GM18873 (cell line): ENCODE data around the gene CACNA1A.

Source experiments
- ATAC-seq: cut with Tn5 transposase; IDR thresholded peaks from one replicate; pipeline ENCODE4 v1.9.1; 2021; ENCODE audit warnings: mild to moderate bottlenecking, moderate library complexity, moderate number of reproducible peaks; ENCODE audit not compliant: unreplicated experiment, low FRiP score

CACNA1A gene

GRCh38 chr19:13244920-13245319, 261.4 kb downstream of the CACNA1A start:
- ATAC-seq = no peak

DNA sequence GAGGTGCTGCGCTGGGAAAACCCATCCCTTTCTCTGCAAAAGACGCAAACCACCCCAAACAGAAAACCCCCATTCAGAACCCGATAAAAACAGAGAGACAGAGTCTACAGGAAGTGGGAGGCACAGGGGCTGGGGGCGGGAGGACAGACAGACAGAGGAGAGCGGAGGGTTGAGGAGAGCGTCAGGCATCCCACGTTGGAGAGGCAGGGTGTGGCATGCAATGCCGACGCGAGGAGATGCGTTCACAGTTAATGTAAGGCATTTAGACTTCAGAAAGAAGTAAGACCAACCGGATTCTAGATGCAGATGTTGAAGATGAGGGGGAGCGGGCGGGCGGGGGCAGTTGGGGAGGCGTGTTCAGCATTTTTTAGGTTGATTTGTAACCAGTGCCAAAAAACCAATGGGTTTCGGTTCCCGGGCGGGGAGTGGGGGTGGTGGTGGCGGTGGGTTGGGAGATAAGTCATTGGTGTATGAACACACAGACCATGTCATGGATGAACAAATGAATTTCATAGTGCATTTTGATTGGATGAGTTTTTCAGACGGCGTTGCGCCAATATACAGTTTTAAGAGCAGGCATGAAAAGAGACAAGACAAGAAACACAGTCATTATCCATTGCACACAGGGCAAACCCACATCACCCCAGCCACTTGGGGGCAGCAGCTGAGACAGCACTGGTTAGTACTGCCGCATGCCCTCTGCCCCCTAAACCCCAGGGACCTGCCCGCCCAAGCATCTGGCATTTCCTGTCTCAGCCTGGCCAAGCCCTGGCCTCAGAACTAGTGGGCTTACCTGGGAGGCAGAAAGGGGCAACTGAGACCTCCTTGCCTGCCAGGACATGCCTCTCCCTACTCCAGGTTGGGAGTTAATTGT, 264.8 kb downstream of the CACNA1A start:
- ATAC-seq = no peak

GRCh38 chr19:13240312-13241022, 265.8 kb downstream of the CACNA1A start:
- ATAC-seq = no peak

- ATAC-seq = no peak
Observed at GRCh38 chr19:13238891-13239534, 267.3 kb downstream of the CACNA1A start.

DNA sequence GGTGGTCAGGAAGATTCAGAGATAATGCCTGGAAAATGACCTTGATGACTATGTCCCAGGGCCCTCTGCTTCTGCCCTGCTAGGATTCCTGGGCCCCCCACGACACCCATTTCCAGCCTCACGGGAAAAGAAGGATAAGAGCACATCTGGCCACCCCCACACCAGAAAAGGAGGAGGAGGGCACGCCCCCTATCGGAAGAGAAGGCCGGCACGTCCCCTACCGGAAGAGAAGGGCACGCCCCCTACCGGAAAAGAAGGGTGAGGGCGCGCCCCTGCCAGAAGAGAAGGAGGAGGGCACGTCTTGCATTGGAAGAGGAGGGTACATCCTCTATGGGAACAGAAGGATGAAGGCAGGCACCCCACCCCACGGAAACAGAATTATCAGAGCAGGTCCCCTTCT, 271.8 kb downstream of the CACNA1A start:
- no peak for ATAC-seq

- ATAC-seq = no peak
Observed at GRCh38 chr19:13231663-13232062, 274.6 kb downstream of the CACNA1A start.

DNA sequence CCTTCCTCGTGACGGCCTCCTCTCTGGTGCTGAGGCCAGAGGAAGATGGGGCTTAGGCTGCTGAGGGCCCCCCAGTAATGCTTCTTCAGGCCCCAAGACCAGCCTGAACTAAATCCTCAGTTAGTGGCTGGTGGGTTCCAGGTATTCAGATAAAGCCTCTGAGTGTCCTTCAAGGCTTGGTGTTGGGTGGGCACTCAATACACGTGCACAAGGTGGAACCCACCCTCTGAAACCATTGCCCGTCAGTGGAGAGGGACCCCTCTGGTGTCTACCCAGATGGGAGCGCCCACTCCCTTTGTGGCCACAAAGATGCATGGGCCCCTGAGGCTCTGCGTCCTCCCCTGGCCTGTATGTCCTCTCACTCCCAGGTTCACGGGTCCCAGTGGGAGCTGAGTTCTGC, 277.0 kb downstream of the CACNA1A start:
- no peak for ATAC-seq

DNA sequence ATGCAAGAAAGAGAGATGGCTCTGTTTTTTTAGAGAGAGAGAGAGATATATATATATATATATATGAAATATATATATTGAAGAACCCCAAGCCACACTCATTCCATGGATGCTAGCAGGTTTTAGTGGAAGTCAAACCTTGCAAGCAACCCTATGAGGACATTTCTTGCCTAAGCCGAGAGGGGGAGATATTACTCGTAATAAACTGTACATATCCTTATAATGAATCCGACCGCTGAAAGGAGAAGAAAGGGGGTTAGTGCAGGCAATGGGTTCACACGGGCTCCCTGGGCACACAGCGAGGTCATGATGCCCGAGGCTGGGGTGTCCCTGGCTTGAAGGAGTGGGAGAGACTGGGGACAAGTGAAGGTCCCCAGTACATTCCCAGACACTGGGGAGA, 277.7 kb downstream of the CACNA1A start:
- no peak for ATAC-seq

DNA sequence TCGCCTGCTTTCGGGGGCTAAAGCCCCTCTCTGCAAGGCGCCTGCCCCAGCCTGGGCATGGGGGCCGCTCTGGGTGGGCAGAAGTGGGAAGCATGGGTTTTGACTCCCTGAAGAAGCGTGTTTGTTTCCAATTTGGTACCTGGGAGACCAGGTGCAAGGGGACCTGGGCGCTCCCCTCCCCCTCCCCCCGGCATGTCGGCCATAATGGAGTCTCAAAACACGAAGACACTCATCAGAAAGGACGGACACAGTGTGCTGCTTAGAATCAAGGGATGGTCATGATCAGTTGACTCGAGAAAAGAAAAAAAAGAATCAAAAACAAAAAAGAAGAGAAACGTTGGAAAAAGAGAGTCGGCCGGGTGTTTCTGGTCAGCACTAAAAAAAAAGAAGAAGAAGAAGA, 279.3 kb downstream of the CACNA1A start:
- no peak for ATAC-seq

DNA sequence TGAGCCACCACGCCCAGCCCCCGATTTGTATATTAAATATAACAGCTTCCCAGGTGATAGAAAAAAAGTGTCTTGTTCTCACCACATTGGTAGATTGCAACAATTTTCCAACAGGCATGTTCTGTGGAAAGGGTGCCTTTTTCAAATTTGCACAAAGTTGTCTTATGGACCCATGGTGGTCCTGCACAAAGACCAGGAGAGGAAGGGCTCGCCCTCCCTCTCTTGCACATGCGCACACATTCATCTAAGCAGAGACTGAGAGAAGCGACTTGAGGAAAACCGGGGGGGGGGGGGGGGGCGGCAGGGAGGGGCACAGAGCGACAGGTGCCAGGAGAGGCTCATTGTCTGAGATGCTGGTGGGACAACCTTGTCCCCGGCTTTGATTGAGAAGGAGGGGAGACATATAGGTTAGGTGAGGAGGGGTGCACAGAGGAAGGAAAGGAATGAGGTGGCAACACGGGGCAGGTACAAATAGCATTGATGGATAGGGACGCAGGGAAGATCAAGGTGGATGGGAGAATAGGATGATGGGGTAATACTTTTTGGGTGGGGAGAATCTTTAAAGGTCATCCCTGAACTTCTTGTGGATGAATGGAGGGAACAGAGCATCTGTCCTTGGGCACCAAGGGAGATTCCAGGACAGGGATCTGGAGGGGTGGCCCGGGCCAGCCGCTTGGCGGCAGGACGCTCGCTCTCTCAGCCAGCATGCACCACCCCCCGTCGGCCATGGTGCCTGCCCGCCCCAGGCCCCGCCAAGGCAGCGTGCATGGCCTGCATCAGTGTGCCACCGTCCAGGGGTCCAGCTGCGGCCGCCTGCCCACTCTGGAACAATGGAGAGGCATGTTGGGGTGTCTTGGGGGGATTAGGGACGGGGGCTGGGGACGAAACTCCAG, 280.1 kb downstream of the CACNA1A start:
- no peak for ATAC-seq

DNA sequence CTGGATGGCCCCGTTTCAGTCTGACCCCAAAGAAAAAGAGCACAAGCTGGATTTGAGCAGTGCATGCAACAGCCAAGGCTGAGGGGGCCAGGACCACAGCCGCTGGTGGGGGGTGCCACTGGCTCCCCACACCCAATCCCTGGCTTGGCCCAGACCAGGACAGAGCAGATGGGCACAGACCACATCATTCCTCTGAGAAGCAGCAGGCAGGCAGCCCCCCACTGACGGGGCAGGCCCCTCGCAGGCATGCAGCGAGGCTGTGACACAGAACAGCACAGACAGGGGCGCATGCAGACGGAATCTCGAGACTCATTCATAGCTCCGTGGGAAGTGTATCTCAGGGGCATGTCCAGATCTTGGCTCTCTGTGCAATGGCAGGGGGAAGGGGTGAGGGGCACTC, 281.2 kb downstream of the CACNA1A start:
- no peak for ATAC-seq

- no peak for ATAC-seq
Observed at GRCh38 chr19:13220847-13221246, 285.4 kb downstream of the CACNA1A start.

DNA sequence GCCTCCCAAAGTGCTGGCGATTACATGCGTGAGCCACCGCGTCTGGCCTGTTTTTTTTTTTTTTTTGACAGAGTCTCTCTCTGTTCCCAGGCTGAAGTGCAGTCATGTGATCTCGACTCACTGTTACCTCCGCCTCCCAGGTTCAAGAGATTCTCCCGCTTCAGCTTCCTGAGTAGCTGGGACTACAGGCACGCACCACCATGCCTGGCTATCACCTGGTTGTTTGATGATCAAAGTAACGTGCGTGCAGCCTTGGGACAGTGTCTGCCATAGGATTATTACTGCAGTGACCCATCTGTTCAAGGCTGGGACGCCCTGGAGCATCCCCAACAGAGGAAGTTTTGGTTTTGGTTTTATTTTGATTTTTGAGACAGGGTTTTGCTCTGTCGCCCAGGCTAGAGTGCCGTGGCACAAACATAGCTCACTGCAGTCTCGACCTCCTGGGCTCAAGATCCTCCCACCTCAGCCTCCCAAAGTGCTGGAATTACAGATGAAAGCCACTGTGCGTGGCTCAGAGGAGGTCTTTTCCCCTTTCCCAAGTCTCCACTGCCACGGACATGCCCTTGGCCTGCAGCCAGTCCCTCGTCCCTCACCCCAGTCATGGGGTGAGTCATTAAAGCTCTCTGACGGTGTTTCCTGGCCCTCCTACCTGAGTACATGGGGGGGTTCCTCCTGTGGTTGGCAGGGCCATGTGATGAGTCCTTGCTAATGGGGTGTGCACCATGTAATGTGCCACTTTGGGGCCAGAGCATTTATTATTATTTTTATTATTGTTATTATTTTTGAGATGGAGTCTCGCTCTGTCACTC, 290.5 kb downstream of the CACNA1A start:
- no peak for ATAC-seq

DNA sequence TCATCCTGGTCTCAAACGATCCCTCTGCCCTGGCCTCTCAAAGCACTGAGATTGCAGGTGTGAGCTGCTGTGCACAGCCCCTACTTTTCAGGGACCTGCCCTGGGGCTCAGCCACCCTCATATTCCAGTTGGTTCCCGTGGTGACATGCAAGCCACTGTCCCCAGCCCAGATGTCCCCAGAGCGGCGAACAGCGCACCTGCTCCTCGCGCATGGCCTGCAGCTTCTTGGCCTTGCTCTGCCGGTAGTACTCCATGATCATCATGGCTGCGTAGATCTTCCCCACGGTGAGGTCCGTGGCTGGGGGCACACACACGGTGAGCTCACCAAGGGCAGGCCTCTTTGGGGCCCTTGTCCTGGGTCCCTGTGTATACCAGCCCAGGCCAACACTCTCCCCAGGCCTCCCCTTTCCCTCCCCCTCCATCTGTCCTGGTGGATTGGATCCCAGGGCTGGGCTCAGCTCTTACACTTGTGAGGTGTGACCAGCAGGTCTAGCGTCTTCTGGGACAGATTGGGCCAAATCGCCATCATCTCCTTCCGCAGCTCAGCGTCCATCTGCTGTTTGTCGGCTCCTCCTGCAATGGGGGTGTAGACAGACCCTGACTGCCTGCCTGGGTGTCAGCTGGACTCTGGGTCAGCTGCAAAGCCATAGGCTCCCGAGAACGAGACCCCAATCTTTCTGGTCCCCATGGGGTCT, 292.1 kb downstream of the CACNA1A start:
- ATAC-seq = no peak

GRCh38 chr19:13212759-13213330, 293.4 kb downstream of the CACNA1A start:
- ATAC-seq = no peak

DNA sequence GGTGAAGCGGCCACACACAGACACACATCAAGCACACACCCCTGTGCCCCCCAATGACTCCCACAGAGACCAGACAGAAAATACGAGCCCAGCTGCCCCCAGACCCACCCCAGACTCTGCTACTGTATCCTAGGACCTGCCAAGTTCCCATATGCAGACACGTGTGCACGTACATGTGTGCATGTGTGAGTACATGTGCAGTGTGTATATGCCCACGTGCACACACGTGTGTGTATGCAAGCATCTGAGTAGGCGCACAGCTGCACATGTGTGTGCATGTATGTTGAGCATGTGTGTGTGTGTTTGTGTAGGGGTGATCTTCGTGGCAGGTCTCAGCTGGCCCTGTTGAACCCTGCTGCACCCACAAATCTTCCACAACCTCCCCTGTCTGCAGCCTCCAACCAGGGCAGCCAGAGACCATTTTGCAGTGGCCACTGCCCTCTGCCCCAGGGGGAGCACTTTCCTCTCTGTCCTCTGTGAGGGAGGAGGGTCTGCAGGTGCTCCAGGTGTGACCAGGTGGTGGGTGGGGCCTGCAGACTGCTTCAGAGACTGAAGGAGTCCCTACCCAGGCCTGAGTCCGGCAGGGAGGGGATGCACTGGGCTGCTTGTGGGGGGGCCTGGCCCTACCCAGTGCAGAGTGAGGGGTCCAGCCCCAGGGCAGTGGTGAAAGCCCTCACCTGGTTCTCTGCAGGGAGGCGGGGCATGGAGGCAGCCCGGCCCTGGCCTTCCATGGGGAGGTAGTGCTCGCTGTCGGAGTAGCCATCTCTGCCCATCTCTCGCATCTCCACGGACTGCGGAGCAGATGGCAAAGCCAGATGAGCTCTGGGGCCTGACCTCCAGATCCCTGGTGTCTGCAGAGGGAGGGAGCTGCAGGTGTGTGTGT, 294.6 kb downstream of the CACNA1A start:
- no peak for ATAC-seq

GRCh38 chr19:13210941-13211340, 295.3 kb downstream of the CACNA1A start:
- no peak for ATAC-seq

DNA sequence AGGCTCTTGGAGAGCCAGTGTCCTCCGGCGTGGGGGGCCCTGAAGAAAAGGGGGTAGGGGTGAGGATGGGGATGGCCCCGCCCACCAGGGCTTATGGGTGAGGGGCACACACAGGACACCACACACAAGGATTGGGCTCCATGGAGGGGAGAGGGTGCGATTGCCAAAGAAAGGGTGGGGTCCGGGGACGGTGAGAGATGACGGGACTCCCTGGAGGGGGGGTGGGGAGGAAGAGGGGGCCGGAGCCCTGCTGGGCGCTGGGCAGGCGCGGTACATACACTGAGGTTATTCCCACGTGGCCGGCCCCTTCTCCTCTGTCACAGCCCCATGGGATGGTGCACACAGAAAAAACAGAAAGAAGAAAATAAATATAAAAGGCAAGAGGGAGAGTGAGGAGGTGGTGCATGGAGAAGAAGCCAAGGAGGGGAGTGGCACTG, 295.9 kb downstream of the CACNA1A start:
- ATAC-seq = no peak
